RWPE1 (cell line): ENCODE data around the gene ADCY4.

Experiments
- CTCF ChIA-PET: fragments of 350-600 bp; sonication (Branson Sonifier 250); formaldehyde crosslinking; extraction: SDS; loops from one replicate; lab custom pipeline; 2021; lab: Yijun Ruan, JAX
- POLR2A ChIA-PET: fragments of 400-600 bp; formaldehyde crosslinking; extraction: SDS; loops from one replicate; lab custom pipeline; 2020; ENCODE audit warnings: antibody characterized with exemption; ENCODE audit not compliant: low non-redundant PET; lab: Yijun Ruan, JAX
- DNase-seq: peaks from one replicate; pipeline ENCODE4 v3.0.0; 2012; ENCODE audit warnings: low spot score
- H3K27ac ChIP-seq: fragments of 450-650 bp; 2 replicates; pipeline ENCODE4 v1.5.1; 2017
- CTCF ChIP-seq: fragments of 450-650 bp; conservative IDR thresholded peaks from 2 replicates; pipeline ENCODE4 v1.5.1; 2017; ENCODE audit warnings: low read depth, mild to moderate bottlenecking

Gene ADCY4

GRCh38 chr14:24366721-24367513 is 32.0 kb upstream of the ADCY4 start:
- POLR2A ChIA-PET: no interaction called here

GRCh38 chr14:24366413-24366720 is 31.5 kb upstream of the ADCY4 start:
- DNase-seq: no peak
- TF ChIP-seq CTCF: no peak
- ChIA-PET POLR2A (interaction anchor here (0.6 kb wide), 1 partner anchor 272 kb away, joined by 4 read pairs; no protein-coding TSS in a partner anchor), CTCF (interaction anchor here (0.7 to 2.0 kb wide), 3 partner anchors 33 to 65 kb away, joined by 5 to 11 read pairs (median 9); no protein-coding TSS in a partner anchor)
- peak overlapping the region; percentile 47 for H3K27ac ChIP-seq

More at GRCh38 chr14:24366721-24367513, 32.0 kb upstream of the ADCY4 start:
- CTCF ChIA-PET: interaction anchor here (0.7 to 2.0 kb wide), 3 partner anchors 33 to 65 kb away, joined by 5 to 11 read pairs (median 9); no protein-coding TSS in a partner anchor
- TF ChIP-seq CTCF: no peak
- no peak for DNase-seq
- H3K27ac ChIP-seq: peak overlapping the region; percentile 47; the same call in 1 of the 2 replicates

GRCh38 chr14:24365600-24366412 is 30.9 kb upstream of the ADCY4 start:
- DNase-seq: no peak
- ChIA-PET POLR2A (interaction anchor here (0.6 kb wide), 1 partner anchor 271 kb away, joined by 4 read pairs; no protein-coding TSS in a partner anchor), CTCF (interaction anchor here (0.7 to 2.0 kb wide), 3 partner anchors 32 to 66 kb away, joined by 5 to 11 read pairs (median 9); no protein-coding TSS in a partner anchor)
- TF ChIP-seq CTCF: peak; percentile 30; the same call in 1 of the 2 replicates
- peak overlapping the region; percentile 47 for H3K27ac ChIP-seq

GRCh38 chr14:24364841-24365240 is 30.0 kb upstream of the ADCY4 start:
- TF ChIP-seq CTCF: no peak
- DNase-seq: no peak
- ChIA-PET POLR2A (no interaction called here), CTCF (no interaction called here)
- H3K27ac ChIP-seq: no peak overlapping the region

GRCh38 chr14:24363401-24363800 is 28.5 kb upstream of the ADCY4 start:
- DNase-seq: no peak
- TF ChIP-seq CTCF: no peak
- POLR2A ChIA-PET: no interaction called here
- CTCF ChIA-PET: no interaction called here
- H3K27ac ChIP-seq: no peak overlapping the region

GRCh38 chr14:24362241-24362960 is 27.5 kb upstream of the ADCY4 start:
- TF ChIP-seq CTCF: no peak
- DNase-seq: no peak
- H3K27ac ChIP-seq: no peak overlapping the region
- CTCF ChIA-PET: interaction anchor here (0.6 to 1.4 kb wide), 4 partner anchors 14 to 1223 kb away, joined by 3 to 8 read pairs (median 4); no protein-coding TSS in a partner anchor
- POLR2A ChIA-PET: no interaction called here
